ENCODE measurements around the gene ADD1. TPM values are rescaled to one million over a fixed set of nuclear protein-coding genes. Genes with fewer than 3 reads are reported as not detected.
A peak's percentile ranks its signal among the peaks of the same experiment; 100 is the strongest.

Gene ADD1, protein sequence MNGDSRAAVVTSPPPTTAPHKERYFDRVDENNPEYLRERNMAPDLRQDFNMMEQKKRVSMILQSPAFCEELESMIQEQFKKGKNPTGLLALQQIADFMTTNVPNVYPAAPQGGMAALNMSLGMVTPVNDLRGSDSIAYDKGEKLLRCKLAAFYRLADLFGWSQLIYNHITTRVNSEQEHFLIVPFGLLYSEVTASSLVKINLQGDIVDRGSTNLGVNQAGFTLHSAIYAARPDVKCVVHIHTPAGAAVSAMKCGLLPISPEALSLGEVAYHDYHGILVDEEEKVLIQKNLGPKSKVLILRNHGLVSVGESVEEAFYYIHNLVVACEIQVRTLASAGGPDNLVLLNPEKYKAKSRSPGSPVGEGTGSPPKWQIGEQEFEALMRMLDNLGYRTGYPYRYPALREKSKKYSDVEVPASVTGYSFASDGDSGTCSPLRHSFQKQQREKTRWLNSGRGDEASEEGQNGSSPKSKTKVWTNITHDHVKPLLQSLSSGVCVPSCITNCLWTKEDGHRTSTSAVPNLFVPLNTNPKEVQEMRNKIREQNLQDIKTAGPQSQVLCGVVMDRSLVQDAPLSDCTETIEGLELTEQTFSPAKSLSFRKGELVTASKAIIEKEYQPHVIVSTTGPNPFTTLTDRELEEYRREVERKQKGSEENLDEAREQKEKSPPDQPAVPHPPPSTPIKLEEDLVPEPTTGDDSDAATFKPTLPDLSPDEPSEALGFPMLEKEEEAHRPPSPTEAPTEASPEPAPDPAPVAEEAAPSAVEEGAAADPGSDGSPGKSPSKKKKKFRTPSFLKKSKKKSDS
- 383 and 417 TPM in 2 replicates for total RNA-seq
- 314 TPM for total RNA-seq (2013)
- 294 and 302 TPM in 2 replicates for polyA plus RNA-seq
- 466 and 506 TPM in 2 replicates for polyA minus RNA-seq

DNA sequence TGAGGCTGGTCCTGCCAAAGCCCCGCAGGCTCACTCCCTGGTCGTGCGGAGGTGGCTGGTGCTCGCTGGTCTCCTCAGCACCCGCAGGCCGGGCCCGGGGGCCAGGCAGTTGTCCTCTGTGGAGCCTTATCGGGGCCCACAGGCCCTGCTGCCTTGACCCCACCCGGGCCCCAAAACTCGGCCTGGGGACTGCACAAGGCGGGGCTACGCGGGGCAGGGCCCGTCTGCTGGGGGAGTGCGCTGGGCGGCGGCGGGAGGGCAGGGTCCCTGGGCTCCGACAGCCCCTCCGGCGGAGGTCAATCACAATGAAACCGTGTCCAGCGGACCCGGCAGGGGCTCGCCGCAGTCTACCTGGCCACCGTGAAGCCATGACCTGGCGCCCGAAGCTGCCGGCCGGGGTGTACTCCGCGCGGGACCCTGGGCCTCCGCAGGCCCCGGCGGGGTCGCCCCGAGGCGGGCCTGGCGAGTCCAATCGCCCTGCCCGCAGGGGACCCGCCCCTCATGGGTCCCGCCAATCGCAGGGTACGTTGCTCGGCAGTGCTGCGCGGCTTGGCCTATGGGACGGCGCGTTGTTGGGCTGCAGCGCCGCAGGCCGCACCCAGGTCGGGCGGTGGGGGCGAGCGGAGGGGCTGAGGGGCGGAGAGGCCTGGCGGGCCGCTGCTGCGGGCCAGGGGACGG is at the start of gene ADD1:
Gene ADD1, plus strand, starts transcription at position 582 of the 678 bp plus-strand sequence. CDS start 32,072 bp downstream, outside the sequence.
- CTCF ChIA-PET = no interaction called here
- TF ChIP-seq, protein P1, sequence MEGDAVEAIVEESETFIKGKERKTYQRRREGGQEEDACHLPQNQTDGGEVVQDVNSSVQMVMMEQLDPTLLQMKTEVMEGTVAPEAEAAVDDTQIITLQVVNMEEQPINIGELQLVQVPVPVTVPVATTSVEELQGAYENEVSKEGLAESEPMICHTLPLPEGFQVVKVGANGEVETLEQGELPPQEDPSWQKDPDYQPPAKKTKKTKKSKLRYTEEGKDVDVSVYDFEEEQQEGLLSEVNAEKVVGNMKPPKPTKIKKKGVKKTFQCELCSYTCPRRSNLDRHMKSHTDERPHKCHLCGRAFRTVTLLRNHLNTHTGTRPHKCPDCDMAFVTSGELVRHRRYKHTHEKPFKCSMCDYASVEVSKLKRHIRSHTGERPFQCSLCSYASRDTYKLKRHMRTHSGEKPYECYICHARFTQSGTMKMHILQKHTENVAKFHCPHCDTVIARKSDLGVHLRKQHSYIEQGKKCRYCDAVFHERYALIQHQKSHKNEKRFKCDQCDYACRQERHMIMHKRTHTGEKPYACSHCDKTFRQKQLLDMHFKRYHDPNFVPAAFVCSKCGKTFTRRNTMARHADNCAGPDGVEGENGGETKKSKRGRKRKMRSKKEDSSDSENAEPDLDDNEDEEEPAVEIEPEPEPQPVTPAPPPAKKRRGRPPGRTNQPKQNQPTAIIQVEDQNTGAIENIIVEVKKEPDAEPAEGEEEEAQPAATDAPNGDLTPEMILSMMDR (IDR thresholded peaks at IDR 0.05) = no peak
- TF ChIP-seq EZH2 (IDR thresholded peaks at IDR 0.05; ENCODE audit: borderline replicate concordance, insufficient read depth, low read depth, low read length, poor library complexity, severe bottlenecking) = no peak
- Histone ChIP-seq H3K4me2 (replicated peaks; ENCODE audit: low read depth, low read length, poor library complexity, severe bottlenecking) (peak within 1 kb of the TSS; percentile 90), H4K20me1 (ENCODE audit: control insufficient read depth, insufficient read depth, low read length, poor library complexity, severe bottlenecking) (peaks cover 10% of the 10 kb centered on the region), H2AFZ (ENCODE audit: insufficient read depth, low read depth, low read length, poor library complexity, severe bottlenecking) (peak within 1 kb of the TSS; percentile 80), H3K79me2 (ENCODE audit: control insufficient read depth, insufficient read depth, low read length) (peaks cover 88% of the 10 kb centered on the region), H3K4me3 (ENCODE audit: control extremely low read depth in 1 of 5, extremely low read depth in 1 of 5, insufficient read depth in 1 of 5, low read depth in 2 of 5, low read length in 4 of 5) (peak within 1 kb of the TSS; percentile 82 to 97 (median 84)), H3K36me3 (replicated peaks in 1 of 2; ENCODE audit: control extremely low read depth in 1 of 2, control insufficient read depth in 1 of 2, extremely low read depth in 1 of 2, insufficient read depth in 2 of 2, low read length in 1 of 2) (no peaks in the 10 kb centered on the region), H3K4me1 (ENCODE audit: control insufficient read depth in 2 of 2, insufficient read depth in 2 of 2, low read length in 2 of 2) (peaks cover 48 to 55% of the 10 kb centered on the region in 2 donors), H3K9me3 (ENCODE audit: control extremely low read depth in 1 of 3, control insufficient read depth in 2 of 3, insufficient read depth in 1 of 3, low read length in 2 of 3) (peaks cover 0 to 4% (median 0%) of the 10 kb centered on the region in 3 donors), H3K27ac (ENCODE audit: low read length in 2 of 2) (peak within 1 kb of the TSS; percentile 69 to 79), H3K27me3 (replicated peaks in 1 of 4; ENCODE audit: control extremely low read depth in 1 of 4, control insufficient read depth in 3 of 4, insufficient read depth in 4 of 4, low read length in 3 of 4) (no peaks in the 10 kb centered on the region), H3K9ac (ENCODE audit: low read length) (peak within 1 kb of the TSS; percentile 82)
- under 1% methylated on average over 65 of the region's 65 CpGs for WGBS (ENCODE audit: insufficient coverage)
- intact Hi-C loops (cut with micrococcal nuclease) = loop anchor here (1.0 to 10.0 kb wide), 5 partner anchors 8 to 359 kb away; partner anchors contain the start of genes HTT and HTT-AS
- POLR2A ChIA-PET = interaction anchor here (1.0 to 1.2 kb wide), 2 partner anchors 8 to 11 kb away, joined by 3 to 4 read pairs; no protein-coding TSS in a partner anchor
- ATAC-seq (ENCODE audit: low read depth) (peak; percentile 91), DNase-seq (peak; percentile 99)
- Mint-ChIP-seq H3K4me3 (peak within 1 kb of the TSS; percentile 92), H3K4me1 (peaks cover 60% of the 10 kb centered on the region), H3K27ac (peak within 1 kb of the TSS; percentile 97), H3K9me3 (ENCODE audit: insufficient read depth) (no peaks in the 10 kb centered on the region), H3K27me3 (no peaks in the 10 kb centered on the region)
